Activated naive CD8-positive, alpha-beta T cell treated with anti-CD3 and anti-CD28 coated beads, Interleukin-2, amount 10 ng/mL, durations not matched to agents 7 days and 5 days (primary cell): Measurements from ENCODE around the gene AK2. TPM values are rescaled to one million over a fixed set of nuclear protein-coding genes. Genes with fewer than 3 reads are reported as not detected.

Source experiments
- ATAC-seq: fragments of 150-1000 bp; cut with Tn5 transposase; one replicate; pipeline ENCODE4 v1.10.0; 2021; ENCODE audit warnings: low read depth, moderate library complexity
- POLR2A ChIA-PET: fragments of 350-600 bp; sonication (Branson Sonifier 250); formaldehyde crosslinking; loops from one replicate; lab custom pipeline; 2021; ENCODE audit warnings: antibody characterized with exemption; lab: Charles Lee
- DNase-seq: peaks from one replicate; pipeline ENCODE4 v3.0.0; 2021
- H3K27ac Mint-ChIP-seq: one replicate; pipeline ENCODE4 v1.8.0; 2022; ENCODE audit warnings: mild to moderate bottlenecking, mixed read lengths
- H3K27me3 Mint-ChIP-seq: one replicate; pipeline ENCODE4 v1.8.0; 2022; ENCODE audit warnings: mild to moderate bottlenecking, moderate library complexity, mixed read lengths
- H3K36me3 Mint-ChIP-seq: one replicate; pipeline ENCODE4 v1.8.0; 2021; ENCODE audit warnings: mild to moderate bottlenecking, mixed read lengths
- H3K4me1 Mint-ChIP-seq: one replicate; pipeline ENCODE4 v1.8.0; 2021; ENCODE audit warnings: mixed read lengths
- H3K4me3 Mint-ChIP-seq: one replicate; pipeline ENCODE4 v1.8.0; 2022; ENCODE audit warnings: mild to moderate bottlenecking, moderate library complexity, mixed read lengths
- H3K9me3 Mint-ChIP-seq: one replicate; pipeline ENCODE4 v1.8.0; 2021; ENCODE audit warnings: mixed read lengths
- total RNA-seq, 2 experiments: library from RNA; stranded (reverse); gene quantifications; one replicate each; pipeline ENCODE4 v1.2.3, GENCODE V29; 2021

Gene AK2
- total RNA-seq, 2 experiments from 2014 or later = 197 to 201 TPM

- Mint-ChIP-seq H3K27me3 (no peaks in the 10 kb centered on the region), H3K36me3 (peaks cover 34% of the 10 kb centered on the region), H3K4me3 (no peak overlapping the region), H3K4me1 (peaks cover 3% of the 10 kb centered on the region), H3K9me3 (no peaks in the 10 kb centered on the region), H3K27ac (peak overlapping the region; percentile 36)
- DNase-seq = no peak
- no peak for ATAC-seq
- POLR2A ChIA-PET = interaction anchor here (0.6 kb wide), 1 partner anchor 21 kb away, joined by 3 read pairs; no protein-coding TSS in a partner anchor
Observed at GRCh38 chr1:33010932-33011731, 25.6 kb downstream of the AK2 start.

- no peaks in the 10 kb centered on the region for H3K27me3 Mint-ChIP-seq
- DNase-seq (no peak), ATAC-seq (no peak)
- peaks cover 3% of the 10 kb centered on the region for H3K4me1 Mint-ChIP-seq
- H3K4me3 Mint-ChIP-seq = no peak overlapping the region
- no peaks in the 10 kb centered on the region for H3K9me3 Mint-ChIP-seq
- peaks cover 37% of the 10 kb centered on the region for H3K36me3 Mint-ChIP-seq
- H3K27ac Mint-ChIP-seq = no peak overlapping the region
- POLR2A ChIA-PET = no interaction called here
Observed at GRCh38 chr1:33009561-33009960, 27.1 kb downstream of the AK2 start.

GRCh38 chr1:33008051-33008914, 28.4 kb downstream of the AK2 start:
- Mint-ChIP-seq H3K9me3 (no peaks in the 10 kb centered on the region), H3K27me3 (no peaks in the 10 kb centered on the region), H3K27ac (no peak overlapping the region), H3K4me1 (peaks cover 3% of the 10 kb centered on the region), H3K36me3 (peaks cover 34% of the 10 kb centered on the region), H3K4me3 (no peak overlapping the region)
- DNase-seq (no peak), ATAC-seq (no peak)
- POLR2A ChIA-PET = interaction anchor here (0.6 to 0.7 kb wide), 2 partner anchors 16 to 40 kb away, joined by 3 to 7 read pairs; no protein-coding TSS in a partner anchor

- DNase-seq (no peak), ATAC-seq (no peak)
- POLR2A ChIA-PET = interaction anchor here (0.7 kb wide), 1 partner anchor 17 kb away, joined by 3 read pairs; no protein-coding TSS in a partner anchor
- no peak overlapping the region for H3K27ac Mint-ChIP-seq
- peaks cover 3% of the 10 kb centered on the region for H3K4me1 Mint-ChIP-seq
- H3K9me3 Mint-ChIP-seq = no peaks in the 10 kb centered on the region
- no peak overlapping the region for H3K4me3 Mint-ChIP-seq
- peaks cover 29% of the 10 kb centered on the region for H3K36me3 Mint-ChIP-seq
- H3K27me3 Mint-ChIP-seq = no peaks in the 10 kb centered on the region
Observed at GRCh38 chr1:33007190-33008050, 29.3 kb downstream of the AK2 start.

GRCh38 chr1:33005838-33006421, 30.8 kb downstream of the AK2 start:
- Mint-ChIP-seq H3K27ac (no peak overlapping the region), H3K27me3 (no peaks in the 10 kb centered on the region), H3K4me1 (peaks cover 2% of the 10 kb centered on the region), H3K36me3 (peaks cover 20% of the 10 kb centered on the region), H3K9me3 (no peaks in the 10 kb centered on the region), H3K4me3 (no peak overlapping the region)
- DNase-seq (no peak), ATAC-seq (no peak)
- POLR2A ChIA-PET = interaction anchor here (1.6 kb wide), 1 partner anchor 14 kb away, joined by 7 read pairs; no protein-coding TSS in a partner anchor

- Mint-ChIP-seq H3K4me3 (no peak overlapping the region), H3K36me3 (peaks cover 20% of the 10 kb centered on the region), H3K9me3 (no peaks in the 10 kb centered on the region), H3K27me3 (no peaks in the 10 kb centered on the region), H3K4me1 (peaks cover 4% of the 10 kb centered on the region), H3K27ac (peak overlapping the region; percentile 46)
- no peak for DNase-seq
- no peak for ATAC-seq
- POLR2A ChIA-PET = interaction anchor here (1.6 kb wide), 1 partner anchor 14 kb away, joined by 7 read pairs; no protein-coding TSS in a partner anchor
Observed at GRCh38 chr1:33005117-33005837, 31.4 kb downstream of the AK2 start.

GRCh38 chr1:33004613-33005012, 32.1 kb downstream of the AK2 start:
- peaks cover 4% of the 10 kb centered on the region for H3K4me1 Mint-ChIP-seq
- H3K27me3 Mint-ChIP-seq = no peaks in the 10 kb centered on the region
- H3K4me3 Mint-ChIP-seq = no peak overlapping the region
- peak overlapping the region; percentile 46 for H3K27ac Mint-ChIP-seq
- POLR2A ChIA-PET = no interaction called here
- no peak for DNase-seq
- no peaks in the 10 kb centered on the region for H3K9me3 Mint-ChIP-seq
- H3K36me3 Mint-ChIP-seq = peaks cover 20% of the 10 kb centered on the region
- no peak for ATAC-seq

- Mint-ChIP-seq H3K27me3 (no peaks in the 10 kb centered on the region), H3K9me3 (no peaks in the 10 kb centered on the region), H3K36me3 (peaks cover 18% of the 10 kb centered on the region), H3K27ac (no peak overlapping the region), H3K4me3 (no peak overlapping the region), H3K4me1 (peaks cover 4% of the 10 kb centered on the region)
- POLR2A ChIA-PET = interaction anchor here (0.6 kb wide), 1 partner anchor 616 kb away, joined by 4 read pairs; no protein-coding TSS in a partner anchor
- ATAC-seq (no peak), DNase-seq (no peak)
Observed at GRCh38 chr1:33003657-33004056, 33.0 kb downstream of the AK2 start.

GRCh38 chr1:33002006-33002405, 34.7 kb downstream of the AK2 start:
- Mint-ChIP-seq H3K9me3 (no peaks in the 10 kb centered on the region), H3K4me3 (no peak overlapping the region), H3K27ac (no peak overlapping the region), H3K4me1 (peaks cover 14% of the 10 kb centered on the region), H3K36me3 (peaks cover 5% of the 10 kb centered on the region), H3K27me3 (no peaks in the 10 kb centered on the region)
- DNase-seq = no peak
- ATAC-seq = no peak
- POLR2A ChIA-PET = interaction anchor here (1.1 kb wide), 1 partner anchor 40 kb away, joined by 4 read pairs; no protein-coding TSS in a partner anchor

- no peak overlapping the region for H3K4me3 Mint-ChIP-seq
- H3K4me1 Mint-ChIP-seq = peaks cover 13% of the 10 kb centered on the region
- POLR2A ChIA-PET = interaction anchor here (1.1 kb wide), 1 partner anchor 39 kb away, joined by 4 read pairs; no protein-coding TSS in a partner anchor
- H3K9me3 Mint-ChIP-seq = no peaks in the 10 kb centered on the region
- DNase-seq (no peak), ATAC-seq (no peak)
- no peaks in the 10 kb centered on the region for H3K27me3 Mint-ChIP-seq
- peaks cover 5% of the 10 kb centered on the region for H3K36me3 Mint-ChIP-seq
- no peak overlapping the region for H3K27ac Mint-ChIP-seq
Observed at GRCh38 chr1:33001282-33001681, 35.4 kb downstream of the AK2 start.

- H3K27me3 Mint-ChIP-seq = no peaks in the 10 kb centered on the region
- H3K9me3 Mint-ChIP-seq = no peaks in the 10 kb centered on the region
- no peak for ATAC-seq
- peaks cover 3% of the 10 kb centered on the region for H3K36me3 Mint-ChIP-seq
- H3K27ac Mint-ChIP-seq = no peak overlapping the region
- no peak overlapping the region for H3K4me3 Mint-ChIP-seq
- POLR2A ChIA-PET = interaction anchor here (0.6 to 1.1 kb wide), 2 partner anchors 9 to 38 kb away, joined by 3 to 4 read pairs; no protein-coding TSS in a partner anchor
- H3K4me1 Mint-ChIP-seq = peaks cover 14% of the 10 kb centered on the region
- DNase-seq = no peak
Observed at GRCh38 chr1:33000427-33001026, 36.2 kb downstream of the AK2 start.
